ENCODE results near the gene ANKRD33B. TPM values are rescaled to one million over a fixed set of nuclear protein-coding genes. Genes with fewer than 3 reads are reported as not detected.
"Not testable (repeated sequence)": the region's sequence is repeated elsewhere in the genome, so short reads cannot be mapped to it uniquely, and the experiment has no call there.

Gene ANKRD33B
- total RNA-seq, 1 experiment from 2014 or later: 3.1 TPM

DNA sequence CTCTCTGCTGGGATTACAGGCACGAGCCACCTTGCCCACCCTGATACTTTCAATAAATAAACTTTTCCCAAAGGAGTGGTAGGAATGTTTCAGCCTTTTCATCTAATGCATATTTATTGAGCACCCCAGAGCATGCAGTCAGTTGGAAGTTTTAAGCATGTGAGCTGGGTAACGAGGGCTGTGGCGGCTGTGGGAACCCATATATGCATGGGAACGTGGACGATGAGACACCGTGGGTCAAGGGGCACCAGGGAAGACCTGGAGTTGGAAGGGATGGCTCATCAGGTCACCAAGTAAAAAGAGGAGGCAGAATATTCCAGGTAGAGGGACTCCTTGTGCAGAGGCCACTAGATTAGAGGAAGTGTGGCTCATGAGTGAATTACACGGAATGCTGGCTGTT, 64.7 kb downstream of the ANKRD33B start:
- Mint-ChIP-seq H3K36me3 (ENCODE audit: insufficient read depth, unreplicated experiment) (peaks cover 11% of the 10 kb centered on the region), H3K27me3 (ENCODE audit: insufficient read depth, unreplicated experiment) (no peaks in the 10 kb centered on the region), H3K4me1 (ENCODE audit: insufficient read depth, unreplicated experiment) (peaks cover 27% of the 10 kb centered on the region), H3K4me3 (ENCODE audit: unreplicated experiment) (no peak overlapping the region), H3K9me3 (ENCODE audit: unreplicated experiment) (peaks cover 9% of the 10 kb centered on the region), H3K27ac (ENCODE audit: low read depth, unreplicated experiment) (no peak overlapping the region)
- ChIA-PET POLR2A (interaction anchor here (0.6 to 4.8 kb wide), 2 partner anchors 44 to 175 kb away, joined by 3 to 52 read pairs; no protein-coding TSS in a partner anchor), CTCF (interaction anchor here (0.6 to 11.7 kb wide), 21 partner anchors 9 to 186 kb away, joined by 3 to 335 read pairs (median 4); partner anchors contain the start of gene ROPN1L)
- BruUV-seq (replicated peaks): no TSS peak
- intact Hi-C loops (cut with micrococcal nuclease): loop anchor here (1.0 to 5.0 kb wide), 3 partner anchors 27 to 346 kb away; no protein-coding TSS in a partner anchor
- TF ChIP-seq, protein P1, sequence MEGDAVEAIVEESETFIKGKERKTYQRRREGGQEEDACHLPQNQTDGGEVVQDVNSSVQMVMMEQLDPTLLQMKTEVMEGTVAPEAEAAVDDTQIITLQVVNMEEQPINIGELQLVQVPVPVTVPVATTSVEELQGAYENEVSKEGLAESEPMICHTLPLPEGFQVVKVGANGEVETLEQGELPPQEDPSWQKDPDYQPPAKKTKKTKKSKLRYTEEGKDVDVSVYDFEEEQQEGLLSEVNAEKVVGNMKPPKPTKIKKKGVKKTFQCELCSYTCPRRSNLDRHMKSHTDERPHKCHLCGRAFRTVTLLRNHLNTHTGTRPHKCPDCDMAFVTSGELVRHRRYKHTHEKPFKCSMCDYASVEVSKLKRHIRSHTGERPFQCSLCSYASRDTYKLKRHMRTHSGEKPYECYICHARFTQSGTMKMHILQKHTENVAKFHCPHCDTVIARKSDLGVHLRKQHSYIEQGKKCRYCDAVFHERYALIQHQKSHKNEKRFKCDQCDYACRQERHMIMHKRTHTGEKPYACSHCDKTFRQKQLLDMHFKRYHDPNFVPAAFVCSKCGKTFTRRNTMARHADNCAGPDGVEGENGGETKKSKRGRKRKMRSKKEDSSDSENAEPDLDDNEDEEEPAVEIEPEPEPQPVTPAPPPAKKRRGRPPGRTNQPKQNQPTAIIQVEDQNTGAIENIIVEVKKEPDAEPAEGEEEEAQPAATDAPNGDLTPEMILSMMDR (IDR thresholded peaks at IDR 0.05; ENCODE audit: unreplicated experiment): no peak
- no peak for DNase-seq (ENCODE audit: unreplicated experiment)

DNA sequence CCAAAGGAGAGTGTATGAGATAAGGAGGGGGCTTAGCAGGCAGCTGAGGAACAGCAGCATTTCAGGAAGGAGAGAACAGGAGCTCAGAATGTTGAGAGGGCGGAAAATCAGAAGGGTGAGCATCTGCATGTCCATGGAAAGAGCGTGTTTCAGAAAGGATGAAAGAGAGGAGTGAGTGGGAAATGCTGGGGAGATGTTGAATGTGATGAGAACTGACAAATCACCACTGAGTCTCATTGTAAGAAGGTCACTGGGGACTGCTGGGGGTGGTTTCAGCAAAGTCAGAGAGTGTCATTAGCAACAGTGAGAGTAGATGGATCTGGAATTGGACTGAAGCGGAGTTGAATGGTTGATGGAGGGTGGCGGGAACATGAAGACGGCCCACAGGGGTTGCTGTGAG, 65.8 kb downstream of the ANKRD33B start:
- no peak for DNase-seq (ENCODE audit: unreplicated experiment)
- peaks cover 28% of the 10 kb centered on the region for H3K4me1 Mint-ChIP-seq (ENCODE audit: insufficient read depth, unreplicated experiment)
- no TSS peak for BruUV-seq (replicated peaks)
- H3K27ac Mint-ChIP-seq (ENCODE audit: low read depth, unreplicated experiment): no peak overlapping the region
- CTCF ChIA-PET: interaction anchor here (0.6 to 11.7 kb wide), 6 partner anchors 9 to 187 kb away, joined by 4 to 335 read pairs (median 10); partner anchors contain the start of gene ROPN1L
- TF ChIP-seq, protein P1 (IDR thresholded peaks at IDR 0.05; ENCODE audit: unreplicated experiment): no peak
- H3K27me3 Mint-ChIP-seq (ENCODE audit: insufficient read depth, unreplicated experiment): no peaks in the 10 kb centered on the region
- intact Hi-C loops (cut with micrococcal nuclease): loop anchor here (5.0 kb wide), 1 partner anchor 347 kb away; no protein-coding TSS in a partner anchor
- H3K36me3 Mint-ChIP-seq (ENCODE audit: insufficient read depth, unreplicated experiment): peaks cover 8% of the 10 kb centered on the region
- H3K9me3 Mint-ChIP-seq (ENCODE audit: unreplicated experiment): peaks cover 9% of the 10 kb centered on the region
- POLR2A ChIA-PET: interaction anchor here (4.8 kb wide), 1 partner anchor 176 kb away, joined by 52 read pairs; no protein-coding TSS in a partner anchor
- no peak overlapping the region for H3K4me3 Mint-ChIP-seq (ENCODE audit: unreplicated experiment)

DNA sequence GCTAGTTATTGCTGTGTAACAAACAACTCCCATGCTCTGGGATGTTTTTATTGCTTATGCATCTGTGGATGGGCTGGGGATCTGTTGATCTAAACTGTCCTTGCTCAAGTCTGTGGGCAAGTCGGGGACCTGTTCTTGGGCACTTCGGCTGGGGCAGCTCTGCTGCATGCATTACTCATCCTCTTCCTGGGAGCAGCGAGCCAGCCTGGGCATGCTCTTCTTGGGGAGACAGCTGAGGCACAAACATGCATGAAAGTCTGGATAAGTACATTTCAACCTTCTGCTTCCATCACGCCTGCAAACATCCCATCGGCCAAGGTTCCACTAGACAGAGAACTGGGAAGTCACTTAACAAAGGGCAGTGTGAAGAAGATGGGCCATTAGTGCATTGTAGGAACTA, 66.3 kb downstream of the ANKRD33B start:
- DNase-seq (ENCODE audit: unreplicated experiment): peak; percentile 71
- Mint-ChIP-seq H3K36me3 (ENCODE audit: insufficient read depth, unreplicated experiment) (peaks cover 6% of the 10 kb centered on the region), H3K27me3 (ENCODE audit: insufficient read depth, unreplicated experiment) (no peaks in the 10 kb centered on the region), H3K4me3 (ENCODE audit: unreplicated experiment) (no peak overlapping the region), H3K27ac (ENCODE audit: low read depth, unreplicated experiment) (no peak overlapping the region), H3K9me3 (ENCODE audit: unreplicated experiment) (peaks cover 9% of the 10 kb centered on the region), H3K4me1 (ENCODE audit: insufficient read depth, unreplicated experiment) (peaks cover 32% of the 10 kb centered on the region)
- intact Hi-C loops (cut with micrococcal nuclease): no loop called here
- BruUV-seq (replicated peaks): no TSS peak
- ChIA-PET POLR2A (interaction anchor here (4.8 kb wide), 1 partner anchor 176 kb away, joined by 52 read pairs; no protein-coding TSS in a partner anchor), CTCF (interaction anchor here (0.9 to 11.7 kb wide), 3 partner anchors 10 to 177 kb away, joined by 5 to 335 read pairs (median 15); no protein-coding TSS in a partner anchor)
- TF ChIP-seq, protein P1 (IDR thresholded peaks at IDR 0.05; ENCODE audit: unreplicated experiment): no peak

DNA sequence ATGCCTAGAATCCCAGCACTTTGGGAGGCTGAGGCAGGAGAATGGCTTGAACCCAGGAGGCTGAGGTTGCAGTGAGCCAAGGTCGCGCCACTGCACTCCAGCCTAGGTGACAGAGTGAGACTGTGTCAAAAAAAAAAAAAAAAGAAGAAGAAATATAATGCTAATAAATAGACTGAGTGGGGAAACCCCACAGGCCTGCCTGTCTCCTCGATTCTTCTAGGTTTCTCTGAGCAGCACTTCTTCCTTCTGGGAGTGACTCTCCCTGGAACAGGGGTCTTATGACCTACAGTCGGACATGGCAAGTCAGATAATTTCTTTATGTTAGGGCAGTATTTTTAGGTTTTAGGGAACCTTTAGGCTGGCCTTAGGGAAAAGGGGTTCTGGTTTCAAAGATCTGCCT, 66.9 kb downstream of the ANKRD33B start:
- H3K4me3 Mint-ChIP-seq (ENCODE audit: unreplicated experiment); CTCF ChIA-PET; intact Hi-C loops (cut with micrococcal nuclease); DNase-seq (ENCODE audit: unreplicated experiment); BruUV-seq (replicated peaks); H3K9me3 Mint-ChIP-seq (ENCODE audit: unreplicated experiment); H3K27me3 Mint-ChIP-seq (ENCODE audit: insufficient read depth, unreplicated experiment); H3K27ac Mint-ChIP-seq (ENCODE audit: low read depth, unreplicated experiment); H3K36me3 Mint-ChIP-seq (ENCODE audit: insufficient read depth, unreplicated experiment): not testable (repeated sequence)
- POLR2A ChIA-PET: interaction anchor here (4.8 kb wide), 1 partner anchor 177 kb away, joined by 52 read pairs; no protein-coding TSS in a partner anchor
- peaks cover 39% of the 10 kb centered on the region for H3K4me1 Mint-ChIP-seq (ENCODE audit: insufficient read depth, unreplicated experiment)
